H9 (cell line): Measurements from ENCODE around the gene HSPH1. TPM values are rescaled to one million over a fixed set of nuclear protein-coding genes. Genes with fewer than 3 reads are reported as not detected.

Source experiments
- DNase-seq: peaks from one replicate; pipeline ENCODE4 v3.0.0-alpha.2; 2017
- H2AFZ ChIP-seq: one replicate; pipeline ENCODE4 v1.6.1; 2013; ENCODE audit warnings: mild to moderate bottlenecking, low read length, control low read depth, moderate library complexity
- H2AK5ac ChIP-seq: 2 replicates; pipeline ENCODE4 v1.6.1; 2013; ENCODE audit warnings: low read length, control low read depth, mixed read lengths; ENCODE audit not compliant: insufficient read length
- H2BK120ac ChIP-seq: one replicate; pipeline ENCODE4 v1.6.1; 2013; ENCODE audit warnings: low read depth, mild to moderate bottlenecking, low read length, control low read depth, inconsistent platforms; ENCODE audit not compliant: poor library complexity, severe bottlenecking
- H2BK12ac ChIP-seq: 2 replicates; pipeline ENCODE4 v1.6.1; 2013; ENCODE audit warnings: low read length, control low read depth, mixed read lengths, low read depth; ENCODE audit not compliant: insufficient read length
- H2BK15ac ChIP-seq: 2 replicates; pipeline ENCODE4 v1.6.1; 2013; ENCODE audit warnings: low read depth, low read length, control low read depth
- H2BK20ac ChIP-seq: one replicate; pipeline ENCODE4 v1.6.1; 2013; ENCODE audit warnings: low read depth, mild to moderate bottlenecking, low read length, control low read depth, inconsistent platforms; ENCODE audit not compliant: poor library complexity, severe bottlenecking
- H2BK5ac ChIP-seq: 2 replicates; pipeline ENCODE4 v1.6.1; 2013; ENCODE audit warnings: low read length, control low read depth, mixed read lengths; ENCODE audit not compliant: insufficient read length
- H3K14ac ChIP-seq: 2 replicates; pipeline ENCODE4 v1.6.1; 2013; ENCODE audit warnings: low read length, control low read depth; ENCODE audit not compliant: insufficient read depth
- H3K18ac ChIP-seq: 2 replicates; pipeline ENCODE4 v1.6.1; 2013; ENCODE audit warnings: low read depth, mild to moderate bottlenecking, mixed read lengths, low read length, control low read depth; ENCODE audit not compliant: insufficient read length
- H3K23ac ChIP-seq: 2 replicates; pipeline ENCODE4 v1.6.1; 2013; ENCODE audit warnings: low read length, control low read depth, mixed read lengths, low read depth; ENCODE audit not compliant: insufficient read length
- H3K23me2 ChIP-seq: 2 replicates; pipeline ENCODE4 v1.6.1; 2013; ENCODE audit warnings: low read depth, mild to moderate bottlenecking, mixed read lengths, low read length, control low read depth; ENCODE audit not compliant: insufficient read length, poor library complexity, severe bottlenecking
- H3K27ac ChIP-seq: 2 replicates; pipeline ENCODE4 v1.5.1; 2013; ENCODE audit warnings: low read length, control low read depth, mixed read lengths, low read depth; ENCODE audit not compliant: insufficient read length
- H3K27me3 ChIP-seq: 2 replicates; pipeline ENCODE4 v1.6.1; 2013; ENCODE audit warnings: low read length, control low read depth, inconsistent platforms; ENCODE audit not compliant: insufficient read depth
- H3K4ac ChIP-seq: 2 replicates; pipeline ENCODE4 v1.6.1; 2013; ENCODE audit warnings: low read depth, mild to moderate bottlenecking, control low read depth, inconsistent platforms, low read length, moderate library complexity
- H3K4me1 ChIP-seq: 2 replicates; pipeline ENCODE4 v1.6.1; 2013; ENCODE audit warnings: low read length, control low read depth, inconsistent platforms; ENCODE audit not compliant: insufficient read depth
- H3K4me2 ChIP-seq: 2 replicates; pipeline ENCODE4 v1.6.1; 2013; ENCODE audit warnings: low read length, control low read depth, mixed read lengths; ENCODE audit not compliant: insufficient read length, insufficient read depth
- H3K56ac ChIP-seq: 2 replicates; pipeline ENCODE4 v1.6.1; 2013; ENCODE audit warnings: low read depth, mild to moderate bottlenecking, mixed read lengths, low read length, control low read depth; ENCODE audit not compliant: insufficient read length
- H3K79me1 ChIP-seq: 2 replicates; pipeline ENCODE4 v1.6.1; 2013; ENCODE audit warnings: low read depth, mild to moderate bottlenecking, moderate library complexity, low read length, control low read depth, inconsistent platforms; ENCODE audit not compliant: insufficient read depth, poor library complexity, severe bottlenecking
- H3K79me2 ChIP-seq: 2 replicates; pipeline ENCODE4 v1.6.1; 2013; ENCODE audit warnings: low read length, control low read depth, inconsistent platforms; ENCODE audit not compliant: insufficient read depth
- H3K9ac ChIP-seq: 2 replicates; pipeline ENCODE4 v1.6.1; 2013; ENCODE audit warnings: low read length, control low read depth, mixed read lengths; ENCODE audit not compliant: insufficient read length; ENCODE audit errors: extremely low read depth
- H3K9me3 ChIP-seq: one replicate; pipeline ENCODE4 v1.6.1; 2013; ENCODE audit warnings: low read depth, low read length, inconsistent platforms; ENCODE audit not compliant: control insufficient read depth
- H3T11ph ChIP-seq: one replicate; pipeline ENCODE4 v1.6.1; 2013; ENCODE audit warnings: mild to moderate bottlenecking, low read length, control low read depth, inconsistent platforms
- H4K20me1 ChIP-seq: one replicate; pipeline ENCODE4 v1.6.1; 2013; ENCODE audit not compliant: control insufficient read depth, insufficient read length, insufficient read depth
- H4K5ac ChIP-seq: 2 replicates; pipeline ENCODE4 v1.6.1; 2013; ENCODE audit warnings: low read depth, mild to moderate bottlenecking, mixed read lengths, low read length, control low read depth; ENCODE audit not compliant: insufficient read length
- H4K8ac ChIP-seq: replicated peaks from 2 replicates; pipeline ENCODE4 v1.6.1; 2013; ENCODE audit warnings: low read length, control low read depth, mixed read lengths, low read depth; ENCODE audit not compliant: insufficient read length
- H4K91ac ChIP-seq: 2 replicates; pipeline ENCODE4 v1.6.1; 2013; ENCODE audit warnings: low read depth, mild to moderate bottlenecking, moderate library complexity, mixed read lengths, low read length, control low read depth; ENCODE audit not compliant: insufficient read length
- H3K27ac Mint-ChIP-seq, 3 experiments: 2 replicates in 2 of 3; 3 replicates in 1 of 3; pipeline ENCODE4 v1.8.0; 2020 to 2021; ENCODE audit warnings: mixed read lengths in 3 of 3, mild to moderate bottlenecking in 1 of 3, moderate library complexity in 1 of 3
- H3K27me3 Mint-ChIP-seq: 2 replicates; pipeline ENCODE4 v1.8.0; 2021; ENCODE audit warnings: low read depth, mild to moderate bottlenecking, moderate library complexity, mixed read lengths
- H3K36me3 Mint-ChIP-seq, 3 experiments: 2 replicates in 2 of 3; 3 replicates in 1 of 3; pipeline ENCODE4 v1.8.0; 2020 to 2021; ENCODE audit warnings: low read depth in 3 of 3, mixed read lengths in 3 of 3; ENCODE audit not compliant: insufficient read depth in 1 of 3
- H3K4me1 Mint-ChIP-seq, 2 experiments: 2 replicates each; pipeline ENCODE4 v1.8.0; 2020; ENCODE audit warnings: mixed read lengths in 2 of 2
- H3K4me3 Mint-ChIP-seq, 2 experiments: 2 replicates in 1 of 2; 3 replicates in 1 of 2; pipeline ENCODE4 v1.8.0; 2020 to 2021; ENCODE audit warnings: mild to moderate bottlenecking in 2 of 2, mixed read lengths in 2 of 2, moderate library complexity in 1 of 2
- H3K9me3 Mint-ChIP-seq, 2 experiments: 2 replicates in 1 of 2; 3 replicates in 1 of 2; pipeline ENCODE4 v1.8.0; 2020; ENCODE audit warnings: mild to moderate bottlenecking in 2 of 2, mixed read lengths in 2 of 2, moderate library complexity in 1 of 2
- whole genome bisulfite sequencing: extraction: QIAGEN DNeasy Blood & Tissue Kit; methylation state at CpG from one replicate; pipeline ENCODE4 v1.1.7; 2013; ENCODE audit warnings: missing lambda C conversion rate, low lambda C conversion rate, mixed read lengths; ENCODE audit not compliant: insufficient read length; ENCODE audit errors: extremely low coverage; 5-methylcytosine and 5-hydroxymethylcytosine counted together
- total RNA-seq: library from RNA; stranded (reverse); gene quantifications from 2 replicates; pipeline ENCODE4 v1.2.1, GENCODE V29; 2021
- TF ChIP-seq, protein P1 (sequence below): fragments of 200-600 bp; sonication (generic); conservative IDR thresholded peaks from 3 replicates; pipeline ENCODE4 v1.8.0; 2021; ENCODE audit warnings: antibody characterized with exemption, mild to moderate bottlenecking

The HSPH1 gene
- total RNA-seq, 1 experiment from 2014 or later = 141 TPM

- no peak overlapping the region for H2BK12ac ChIP-seq
- H3K4ac ChIP-seq = no peak overlapping the region
- H2AK5ac ChIP-seq = no peak overlapping the region
- no peak overlapping the region for H3K9ac ChIP-seq
- no peaks in the 10 kb centered on the region; a peak in 1 of 7 replicates for H3K36me3 Mint-ChIP-seq
- no peaks in the 10 kb centered on the region for H3K23me2 ChIP-seq
- H3K27ac ChIP-seq = no peak overlapping the region
- H4K20me1 ChIP-seq = no peaks in the 10 kb centered on the region
- no peak for DNase-seq
- TF ChIP-seq, protein P1, sequence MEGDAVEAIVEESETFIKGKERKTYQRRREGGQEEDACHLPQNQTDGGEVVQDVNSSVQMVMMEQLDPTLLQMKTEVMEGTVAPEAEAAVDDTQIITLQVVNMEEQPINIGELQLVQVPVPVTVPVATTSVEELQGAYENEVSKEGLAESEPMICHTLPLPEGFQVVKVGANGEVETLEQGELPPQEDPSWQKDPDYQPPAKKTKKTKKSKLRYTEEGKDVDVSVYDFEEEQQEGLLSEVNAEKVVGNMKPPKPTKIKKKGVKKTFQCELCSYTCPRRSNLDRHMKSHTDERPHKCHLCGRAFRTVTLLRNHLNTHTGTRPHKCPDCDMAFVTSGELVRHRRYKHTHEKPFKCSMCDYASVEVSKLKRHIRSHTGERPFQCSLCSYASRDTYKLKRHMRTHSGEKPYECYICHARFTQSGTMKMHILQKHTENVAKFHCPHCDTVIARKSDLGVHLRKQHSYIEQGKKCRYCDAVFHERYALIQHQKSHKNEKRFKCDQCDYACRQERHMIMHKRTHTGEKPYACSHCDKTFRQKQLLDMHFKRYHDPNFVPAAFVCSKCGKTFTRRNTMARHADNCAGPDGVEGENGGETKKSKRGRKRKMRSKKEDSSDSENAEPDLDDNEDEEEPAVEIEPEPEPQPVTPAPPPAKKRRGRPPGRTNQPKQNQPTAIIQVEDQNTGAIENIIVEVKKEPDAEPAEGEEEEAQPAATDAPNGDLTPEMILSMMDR = no peak
- no peak overlapping the region; a peak in 1 of 7 replicates for H3K27ac Mint-ChIP-seq
- WGBS = no CpG with 5 or more reads among the region's 4 CpGs
- H3K4me1 ChIP-seq = peaks cover 4% of the 10 kb centered on the region; the same call in 1 of the 2 replicates
- H3K27me3 ChIP-seq = no peaks in the 10 kb centered on the region
- no peak overlapping the region for H3T11ph ChIP-seq
- H4K91ac ChIP-seq = no peak overlapping the region
- H2AFZ ChIP-seq = no peak overlapping the region
- no peak overlapping the region for H3K4me2 ChIP-seq
- no peak overlapping the region for H3K23ac ChIP-seq
- H3K9me3 ChIP-seq = no peaks in the 10 kb centered on the region
- peaks cover 26 to 27% of the 10 kb centered on the region in 2 experiments for H3K4me1 Mint-ChIP-seq
- H3K4me3 Mint-ChIP-seq = no peak overlapping the region
- H2BK5ac ChIP-seq = no peak overlapping the region
- H3K27me3 Mint-ChIP-seq = peaks cover 3% of the 10 kb centered on the region
- H4K5ac ChIP-seq = no peak overlapping the region
- H3K9me3 Mint-ChIP-seq = no peaks in the 10 kb centered on the region
- H2BK120ac ChIP-seq = no peak overlapping the region
- H3K79me1 ChIP-seq = no peaks in the 10 kb centered on the region
- H4K8ac ChIP-seq = no peak overlapping the region
- no peaks in the 10 kb centered on the region for H3K79me2 ChIP-seq
- no peak overlapping the region for H3K18ac ChIP-seq
- no peak overlapping the region for H3K56ac ChIP-seq
- no peak overlapping the region for H2BK15ac ChIP-seq
- H2BK20ac ChIP-seq = no peak overlapping the region
- H3K14ac ChIP-seq = no peak overlapping the region
Observed at GRCh38 chr13:31116224-31116623, 45.5 kb downstream of the HSPH1 start.
